Epithelial cell of esophagus (primary cell): ENCODE results near the gene SYNE4.

Experiments
- DNase-seq: peaks from one replicate; pipeline ENCODE4 v3.0.0; 2010; ENCODE audit warnings: low read depth
- H3K4me3 ChIP-seq: 2 replicates; pipeline ENCODE4 v1.5.1; 2011; ENCODE audit warnings: mild to moderate bottlenecking, low read length, control low read depth
- TF ChIP-seq, protein P1 (sequence below): IDR thresholded peaks from 2 replicates; pipeline ENCODE4 v1.5.1; 2011; ENCODE audit warnings: low read depth, mild to moderate bottlenecking, low read length, control low read depth, inconsistent platforms; ENCODE audit not compliant: insufficient read depth; ENCODE audit errors: missing control alignments

The SYNE4 gene

GRCh38 chr19:36031308-36031707 is 22.7 kb upstream of the SYNE4 start:
- TF ChIP-seq, protein P1, sequence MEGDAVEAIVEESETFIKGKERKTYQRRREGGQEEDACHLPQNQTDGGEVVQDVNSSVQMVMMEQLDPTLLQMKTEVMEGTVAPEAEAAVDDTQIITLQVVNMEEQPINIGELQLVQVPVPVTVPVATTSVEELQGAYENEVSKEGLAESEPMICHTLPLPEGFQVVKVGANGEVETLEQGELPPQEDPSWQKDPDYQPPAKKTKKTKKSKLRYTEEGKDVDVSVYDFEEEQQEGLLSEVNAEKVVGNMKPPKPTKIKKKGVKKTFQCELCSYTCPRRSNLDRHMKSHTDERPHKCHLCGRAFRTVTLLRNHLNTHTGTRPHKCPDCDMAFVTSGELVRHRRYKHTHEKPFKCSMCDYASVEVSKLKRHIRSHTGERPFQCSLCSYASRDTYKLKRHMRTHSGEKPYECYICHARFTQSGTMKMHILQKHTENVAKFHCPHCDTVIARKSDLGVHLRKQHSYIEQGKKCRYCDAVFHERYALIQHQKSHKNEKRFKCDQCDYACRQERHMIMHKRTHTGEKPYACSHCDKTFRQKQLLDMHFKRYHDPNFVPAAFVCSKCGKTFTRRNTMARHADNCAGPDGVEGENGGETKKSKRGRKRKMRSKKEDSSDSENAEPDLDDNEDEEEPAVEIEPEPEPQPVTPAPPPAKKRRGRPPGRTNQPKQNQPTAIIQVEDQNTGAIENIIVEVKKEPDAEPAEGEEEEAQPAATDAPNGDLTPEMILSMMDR, result no peak
- DNase-seq, result no peak
- no peak overlapping the region for H3K4me3 ChIP-seq

- peak; percentile 41 for DNase-seq
- TF ChIP-seq, protein P1, result peak; percentile 28
- no peak overlapping the region for H3K4me3 ChIP-seq
Measured at GRCh38 chr19:36030264-36031148, 21.9 kb upstream of the SYNE4 start.

GRCh38 chr19:36028313-36029041 is 19.9 kb upstream of the SYNE4 start:
- no peak for DNase-seq
- no peak overlapping the region for H3K4me3 ChIP-seq
- TF ChIP-seq, protein P1, result no peak

DNA sequence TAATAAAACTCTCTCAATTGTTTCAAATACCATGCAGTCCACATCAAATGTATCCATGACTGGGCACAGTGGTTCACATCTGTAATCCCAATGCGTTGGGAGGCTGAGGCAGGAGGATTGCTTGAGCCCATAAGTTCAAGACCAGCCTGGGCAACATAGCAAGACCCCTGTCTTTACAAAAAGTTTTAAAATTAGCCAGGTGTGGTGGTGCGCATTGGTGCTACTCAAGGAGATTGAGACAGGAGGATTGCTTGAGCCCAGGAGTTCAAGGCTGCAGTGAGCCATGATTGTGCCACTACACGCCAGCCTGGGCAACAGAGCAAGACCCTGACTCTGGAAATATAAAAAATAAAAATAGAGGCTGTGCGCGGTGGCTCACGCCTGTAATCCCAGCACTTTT is 19.1 kb upstream of the SYNE4 start:
- TF ChIP-seq, protein P1, result no peak
- DNase-seq, result no peak
- no peak overlapping the region for H3K4me3 ChIP-seq

DNA sequence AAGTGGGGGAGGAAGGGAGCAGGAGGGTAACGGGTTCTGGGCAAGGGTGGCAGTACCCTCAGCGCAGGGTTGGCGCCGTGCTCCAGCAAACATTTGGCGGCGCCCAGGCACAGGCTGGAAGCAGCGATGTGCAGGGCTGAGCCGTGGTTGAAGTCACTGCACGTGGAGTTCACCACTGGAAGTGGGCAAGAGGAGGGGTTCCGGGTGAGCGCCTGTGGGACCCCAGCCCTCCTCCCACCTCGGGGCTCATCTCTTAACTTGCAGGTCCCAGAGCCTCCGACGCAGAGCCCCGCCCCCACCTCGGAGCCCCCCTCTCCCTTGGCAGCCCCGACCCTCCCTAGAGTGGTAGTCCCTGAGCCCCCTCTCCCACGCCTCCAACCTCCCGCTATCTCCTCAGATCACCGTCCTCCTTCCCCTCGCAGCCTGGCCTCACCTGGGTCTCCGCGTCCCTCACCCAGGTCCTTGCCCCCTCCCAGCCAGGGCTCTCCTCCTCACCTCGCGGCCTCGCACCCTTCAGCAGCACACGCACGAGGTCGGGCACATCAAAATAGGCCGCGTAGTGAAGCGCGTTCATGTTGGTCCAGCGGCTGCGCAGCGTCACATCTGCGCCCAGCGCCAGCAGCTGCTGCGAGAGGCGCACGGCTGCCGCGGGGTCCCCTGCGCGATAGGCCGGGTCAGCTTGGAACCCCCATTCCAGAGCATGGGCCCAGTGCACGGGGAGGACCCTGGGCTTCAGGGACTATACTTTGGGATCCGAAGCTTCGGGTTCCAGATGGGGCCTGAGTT is 17.7 kb upstream of the SYNE4 start:
- H3K4me3 ChIP-seq, result no peak overlapping the region
- TF ChIP-seq, protein P1, result no peak
- no peak for DNase-seq

GRCh38 chr19:36025541-36025940 is 16.9 kb upstream of the SYNE4 start:
- TF ChIP-seq, protein P1, result no peak
- no peak overlapping the region for H3K4me3 ChIP-seq
- no peak for DNase-seq
